GM19193 (cell line): Measurements from ENCODE around the gene ANXA7.
A peak's percentile ranks its signal among the peaks of the same experiment; 100 is the strongest.

Source experiments
- POLR2A ChIP-seq: IDR thresholded peaks from 4 replicates; pipeline ENCODE4 v1.6.1; 2011; ENCODE audit not compliant: insufficient read depth, insufficient read length; ENCODE audit errors: extremely low read depth

ANXA7 gene

GRCh38 chr10:73413528-73414229, at the start of gene ANXA7:
Gene ANXA7 (minus strand): TSS chr10:73414058. CDS start chr10:73400856, 13,202 bp downstream.
- peak; percentile 80 for TF ChIP-seq POLR2A

GRCh38 chr10:73460897-73461296, 47.0 kb upstream of the ANXA7 start:
- TF ChIP-seq POLR2A = no peak

- no peak for TF ChIP-seq POLR2A
Measured at GRCh38 chr10:73459683-73460314, 45.9 kb upstream of the ANXA7 start.

GRCh38 chr10:73456187-73456890, 42.5 kb upstream of the ANXA7 start:
- no peak for TF ChIP-seq POLR2A

DNA sequence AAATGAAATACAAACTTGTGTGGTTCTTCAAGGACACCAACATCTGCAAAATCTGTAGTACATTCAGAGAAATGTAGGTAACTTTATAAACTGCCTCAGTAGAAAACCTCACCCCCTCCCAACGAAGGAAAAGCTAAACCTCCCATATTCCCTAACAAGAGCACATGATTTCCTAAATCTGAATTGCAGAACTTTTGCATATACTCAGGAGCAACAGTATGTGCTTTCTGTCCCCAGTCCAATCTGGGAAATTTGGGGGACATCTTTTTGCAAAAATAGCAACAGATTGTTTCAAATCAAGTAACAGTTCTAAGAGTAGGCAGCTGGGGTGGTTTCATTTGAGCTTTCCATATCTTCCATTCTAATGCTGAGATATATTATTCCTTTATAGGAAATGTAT, 35.3 kb upstream of the ANXA7 start:
- no peak for TF ChIP-seq POLR2A

DNA sequence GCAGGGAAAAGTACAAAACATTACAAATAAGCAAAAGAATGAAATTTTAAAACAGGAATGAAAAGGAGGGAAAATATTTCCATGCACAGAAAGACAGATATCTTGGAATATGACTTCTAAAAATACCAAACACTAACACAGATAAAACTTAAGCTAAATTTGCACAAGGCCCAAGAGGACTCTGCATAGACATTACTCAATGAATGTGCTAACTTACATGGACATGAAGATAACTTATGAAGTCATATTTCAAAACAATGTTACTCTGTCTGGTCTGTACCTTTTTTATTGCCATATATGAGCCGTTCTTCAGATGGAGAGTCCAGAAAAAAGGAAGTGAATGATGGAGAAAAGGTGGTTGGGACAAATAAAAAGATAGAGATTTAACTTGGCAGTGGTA, 34.5 kb upstream of the ANXA7 start:
- TF ChIP-seq POLR2A = no peak

DNA sequence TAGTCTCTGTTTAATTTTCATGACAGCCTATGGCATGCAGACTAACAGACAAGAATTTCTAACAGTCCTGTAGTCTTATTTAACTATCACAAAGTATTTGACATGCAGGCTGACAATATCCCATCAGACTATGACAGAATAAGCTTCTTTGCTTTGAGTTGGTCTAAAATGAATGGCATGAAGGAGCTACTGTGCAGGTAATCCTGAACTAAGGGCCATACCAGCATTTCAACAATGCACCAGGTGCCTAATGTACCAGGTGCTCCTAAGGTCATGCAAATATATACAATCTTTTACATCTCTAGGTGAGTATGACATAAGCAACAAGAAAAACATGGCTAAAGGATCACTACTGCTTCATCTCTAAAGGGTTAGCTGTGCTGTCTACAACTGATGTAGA, 33.1 kb upstream of the ANXA7 start:
- no peak for TF ChIP-seq POLR2A

DNA sequence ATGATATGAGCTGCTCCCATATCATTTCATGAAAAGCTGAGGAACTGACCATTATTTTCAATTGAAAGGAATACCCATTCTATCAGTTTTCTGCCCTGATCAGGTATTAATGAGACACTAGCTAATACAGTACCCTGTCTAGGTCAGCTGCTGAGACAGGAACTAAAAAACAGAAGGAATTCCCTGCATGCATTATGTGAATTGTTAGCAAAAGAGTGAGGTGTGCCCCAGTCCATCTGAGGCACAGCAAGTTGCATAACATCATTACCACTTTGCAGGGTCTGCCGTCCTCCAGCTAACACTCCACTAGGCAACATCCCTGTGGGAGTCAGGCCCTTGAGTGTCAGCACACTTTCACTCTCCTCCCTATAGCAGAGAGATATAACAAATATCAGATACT, 30.6 kb upstream of the ANXA7 start:
- TF ChIP-seq POLR2A = no peak

GRCh38 chr10:73439605-73440312, 25.9 kb upstream of the ANXA7 start:
- no peak for TF ChIP-seq POLR2A

- TF ChIP-seq POLR2A = no peak
Measured at GRCh38 chr10:73439055-73439454, 25.2 kb upstream of the ANXA7 start.

DNA sequence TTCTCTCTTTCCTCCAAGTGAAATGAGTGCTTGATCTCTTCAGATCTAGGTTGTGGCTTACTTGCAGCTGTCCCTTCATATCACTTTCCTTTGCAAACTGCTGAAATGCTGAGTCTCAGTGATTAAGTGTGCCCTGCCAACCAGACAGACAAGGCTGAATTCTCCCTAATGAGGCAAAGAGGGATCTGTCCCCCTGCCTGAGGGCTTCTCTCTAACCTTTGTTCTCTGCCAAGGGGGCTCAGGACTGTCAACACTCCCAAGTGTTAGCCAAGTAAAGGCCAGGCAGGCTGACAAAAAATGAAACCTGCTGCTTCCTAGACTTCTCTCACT, 19.6 kb upstream of the ANXA7 start, which contains the start of gene MSS51:
MSS51 (minus strand) TSS at position 24 of the 330 bp plus-strand sequence. CDS start 5,277 bp downstream, outside the sequence.
- no peak for TF ChIP-seq POLR2A

- TF ChIP-seq POLR2A = no peak
Measured at GRCh38 chr10:73432646-73433537, 19.0 kb upstream of the ANXA7 start.

DNA sequence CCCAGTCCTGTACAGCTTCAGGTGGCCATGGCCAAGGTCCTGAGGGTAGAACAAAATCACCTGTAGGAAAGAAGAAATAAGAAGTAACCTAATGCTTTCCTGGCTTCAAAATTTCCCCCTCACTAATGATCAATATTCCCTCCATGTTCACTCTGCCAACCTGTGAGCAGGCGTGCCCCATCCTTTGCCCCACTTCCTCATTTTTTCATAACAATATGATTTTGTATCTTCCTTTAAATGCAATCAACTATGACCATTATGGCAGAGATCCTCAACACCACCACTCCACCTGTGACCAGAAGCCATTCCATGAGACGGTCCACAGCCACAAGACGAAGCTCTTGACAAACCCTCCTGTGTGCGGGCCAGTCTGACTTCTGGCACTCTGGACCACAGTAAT, 12.5 kb upstream of the ANXA7 start:
- no peak for TF ChIP-seq POLR2A

GRCh38 chr10:73424478-73424877, 10.6 kb upstream of the ANXA7 start:
- no peak for TF ChIP-seq POLR2A
